DND-41 (cell line): ENCODE data around the gene RHEX.

Experiments used
- CTCF ChIP-seq: IDR thresholded peaks from 2 replicates; pipeline ENCODE4 v1.5.1; 2012; ENCODE audit warnings: borderline replicate concordance, low read length, moderate library complexity, mild to moderate bottlenecking; ENCODE audit not compliant: poor library complexity, severe bottlenecking; ENCODE audit errors: extremely low read depth
- EZH2 ChIP-seq: IDR thresholded peaks from 3 replicates; pipeline ENCODE4 v1.6.1; 2012; ENCODE audit warnings: borderline replicate concordance, low read depth, mild to moderate bottlenecking, moderate library complexity, low read length, inconsistent platforms; ENCODE audit not compliant: severe bottlenecking

GRCh38 chr1:206065547-206066145 lies 12.7 kb downstream of the RHEX start:
- TF ChIP-seq CTCF (no peak), EZH2 (no peak)
